Ovary (tissue), 3 donors: Measurements from ENCODE around the gene CNOT1.

Experiments used
- CTCF ChIP-seq, 3 donors: fragments of 450-650 bp in 2 of 3; fragments of 200-600 bp in 1 of 3; IDR thresholded peaks; one replicate each; pipeline versions ENCODE4 v1.5.1 to v1.8.0; 2016 to 2022; ENCODE audit warnings: antibody characterized with exemption in 3 of 3, mild to moderate bottlenecking in 1 of 3
- POLR2A ChIP-seq: fragments of 450-650 bp; IDR thresholded peaks from one replicate; pipeline ENCODE4 v1.6.1; 2017; ENCODE audit warnings: antibody characterized with exemption, mild to moderate bottlenecking, moderate library complexity
- donor health status: DM: no; HTN: no; CAD: no.

- TF ChIP-seq CTCF (IDR thresholded peaks at IDR 0.05) (no peak), POLR2A (no peak)
Measured at GRCh38 chr16:58624209-58624608, 5.4 kb downstream of the CNOT1 start.
